Inflammatory macrophage (primary cell): ENCODE data around the gene SERINC4.

Source experiments
- DNase-seq, 2 donors: peaks; one replicate each; pipeline ENCODE4 v3.0.0-alpha.2; 2020 to 2022

The SERINC4 gene

DNA sequence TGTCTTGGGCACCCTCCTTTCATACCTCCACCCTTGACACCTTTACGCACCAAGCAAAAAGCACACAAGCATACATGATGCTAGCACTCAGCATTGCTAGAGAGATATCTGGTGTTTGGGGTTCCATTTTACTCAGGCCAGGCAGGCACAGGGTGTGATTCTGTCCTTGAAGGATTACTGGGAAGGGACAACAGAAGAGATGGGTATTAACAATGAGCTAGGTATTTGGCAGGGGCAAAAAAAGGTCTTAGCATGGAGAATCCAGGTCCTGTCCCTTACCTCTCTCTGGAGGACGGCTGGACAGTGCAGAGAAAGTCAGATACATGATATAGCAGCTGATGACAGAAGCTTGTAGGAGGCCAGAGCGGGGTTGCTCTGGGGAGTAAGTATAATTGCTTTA lies 3.5 kb downstream of the SERINC4 start:
- no peak for DNase-seq

DNA sequence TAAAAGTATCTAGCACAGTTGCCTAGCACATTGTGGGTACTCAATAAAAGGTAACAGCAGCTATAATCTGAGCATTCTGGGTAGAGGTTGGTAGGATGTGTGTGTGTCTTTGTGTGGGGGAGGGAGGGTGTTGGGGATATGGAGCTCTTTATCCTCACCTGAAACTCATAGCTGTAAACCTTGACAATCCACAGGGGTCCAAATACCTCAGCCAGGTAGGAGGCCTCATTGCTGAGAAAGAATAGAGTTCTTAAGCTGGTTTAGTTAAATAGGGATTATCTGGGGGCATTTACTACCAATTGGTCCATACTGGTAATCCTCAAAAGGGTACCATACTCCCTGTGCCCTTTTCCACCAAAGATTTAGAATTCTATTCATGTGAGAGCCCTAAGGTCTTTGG lies 4.0 kb downstream of the SERINC4 start:
- no peak for DNase-seq

DNA sequence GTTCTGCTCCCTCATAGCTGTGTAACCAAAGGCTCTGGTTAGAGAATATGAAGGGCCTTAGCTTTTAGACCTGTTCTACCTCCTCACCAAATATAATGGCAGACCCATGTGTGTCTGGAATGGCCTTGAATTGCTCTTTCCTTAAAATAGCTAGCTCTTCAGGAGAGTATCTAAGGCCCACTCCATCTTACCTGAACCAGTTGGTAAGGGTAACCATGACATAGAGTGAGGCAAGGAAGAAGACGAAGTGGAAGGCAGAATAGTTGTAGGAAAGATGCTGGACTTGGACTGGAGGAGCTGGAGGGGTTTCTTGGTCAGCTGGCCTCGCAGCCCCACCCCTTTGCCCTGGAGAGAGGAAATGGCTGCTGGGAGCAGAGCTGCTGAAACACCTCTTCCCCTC lies 4.8 kb downstream of the SERINC4 start:
- DNase-seq, result no peak

DNA sequence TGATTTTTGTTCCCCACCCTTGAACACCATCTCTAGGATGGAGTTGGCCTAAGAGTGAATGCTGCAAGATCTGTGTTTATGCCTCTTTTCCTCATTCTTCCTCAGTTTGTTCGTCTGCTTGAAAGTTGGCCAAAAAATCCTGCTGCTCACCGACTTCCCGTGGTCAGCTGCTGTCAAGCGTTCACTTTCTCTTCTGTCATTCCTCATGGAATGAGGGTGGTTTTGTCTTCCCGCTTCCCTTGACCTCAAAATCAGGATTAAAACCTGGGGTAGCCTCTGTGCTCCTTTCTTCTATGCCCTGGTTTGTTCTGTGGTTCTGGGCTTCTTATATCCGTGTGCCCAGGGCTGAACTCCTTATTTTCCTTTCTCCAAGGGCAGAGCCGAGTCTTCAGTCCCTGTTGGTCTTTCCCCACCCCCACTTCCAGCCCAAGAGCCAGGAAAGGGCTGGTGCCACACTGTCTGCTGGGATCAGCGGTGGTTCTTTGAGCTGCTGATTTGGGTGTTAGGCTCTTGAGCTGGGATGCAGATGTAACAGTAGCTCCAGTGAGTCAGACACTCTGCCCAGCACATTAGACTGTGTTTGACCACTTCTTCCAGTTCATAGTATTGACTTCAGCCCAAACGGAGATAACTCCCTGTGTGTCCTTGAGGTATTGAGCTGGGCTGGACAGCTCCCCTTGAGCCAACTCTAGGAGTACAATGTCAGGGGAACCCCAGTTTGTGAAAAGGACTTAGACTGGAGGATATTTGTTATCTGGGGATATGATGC lies 5.6 kb downstream of the SERINC4 start:
- no peak for DNase-seq

DNA sequence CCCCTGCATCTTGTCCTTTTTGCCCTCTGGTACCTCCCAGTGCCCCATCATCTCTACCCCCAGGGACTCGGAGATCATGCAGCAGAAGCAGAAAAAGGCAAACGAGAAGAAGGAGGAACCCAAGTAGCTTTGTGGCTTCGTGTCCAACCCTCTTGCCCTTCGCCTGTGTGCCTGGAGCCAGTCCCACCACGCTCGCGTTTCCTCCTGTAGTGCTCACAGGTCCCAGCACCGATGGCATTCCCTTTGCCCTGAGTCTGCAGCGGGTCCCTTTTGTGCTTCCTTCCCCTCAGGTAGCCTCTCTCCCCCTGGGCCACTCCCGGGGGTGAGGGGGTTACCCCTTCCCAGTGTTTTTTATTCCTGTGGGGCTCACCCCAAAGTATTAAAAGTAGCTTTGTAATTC lies 6.4 kb downstream of the SERINC4 start:
- no peak for DNase-seq

DNA sequence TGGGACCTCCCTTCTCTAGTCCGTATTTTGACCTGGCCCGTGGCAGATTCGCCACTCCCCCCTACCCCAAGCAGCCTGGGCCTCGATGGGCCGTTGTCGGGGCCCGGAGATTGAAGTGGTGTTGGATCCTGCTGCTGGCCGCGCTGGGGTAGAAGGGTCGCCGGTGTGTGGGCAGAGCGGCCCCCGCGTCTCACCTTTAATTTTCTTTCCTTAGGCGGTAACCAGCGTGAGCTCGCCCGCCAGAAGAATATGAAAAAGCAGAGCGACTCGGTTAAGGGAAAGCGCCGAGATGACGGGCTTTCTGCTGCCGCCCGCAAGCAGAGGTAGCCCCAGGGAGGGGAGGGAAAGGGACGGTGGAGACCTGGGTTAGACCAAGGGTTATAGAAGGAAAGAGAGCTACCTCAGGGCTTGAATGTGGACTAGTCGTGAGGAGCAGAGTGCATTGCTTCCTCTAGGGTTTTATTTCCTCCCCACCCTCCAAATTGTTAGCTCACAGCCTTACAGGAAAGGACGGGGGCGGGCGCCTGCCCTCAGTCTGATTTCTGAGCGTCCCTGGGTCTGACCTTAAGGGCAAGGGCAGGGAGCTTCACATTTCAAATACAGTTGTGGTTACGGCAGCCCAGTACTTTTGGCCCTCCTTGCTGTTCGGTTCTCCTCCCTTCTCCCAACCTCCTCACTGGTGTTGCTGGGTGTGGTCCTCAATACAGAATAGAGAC lies 7.1 kb downstream of the SERINC4 start:
- DNase-seq, result peak; percentile 84 to 89

DNA sequence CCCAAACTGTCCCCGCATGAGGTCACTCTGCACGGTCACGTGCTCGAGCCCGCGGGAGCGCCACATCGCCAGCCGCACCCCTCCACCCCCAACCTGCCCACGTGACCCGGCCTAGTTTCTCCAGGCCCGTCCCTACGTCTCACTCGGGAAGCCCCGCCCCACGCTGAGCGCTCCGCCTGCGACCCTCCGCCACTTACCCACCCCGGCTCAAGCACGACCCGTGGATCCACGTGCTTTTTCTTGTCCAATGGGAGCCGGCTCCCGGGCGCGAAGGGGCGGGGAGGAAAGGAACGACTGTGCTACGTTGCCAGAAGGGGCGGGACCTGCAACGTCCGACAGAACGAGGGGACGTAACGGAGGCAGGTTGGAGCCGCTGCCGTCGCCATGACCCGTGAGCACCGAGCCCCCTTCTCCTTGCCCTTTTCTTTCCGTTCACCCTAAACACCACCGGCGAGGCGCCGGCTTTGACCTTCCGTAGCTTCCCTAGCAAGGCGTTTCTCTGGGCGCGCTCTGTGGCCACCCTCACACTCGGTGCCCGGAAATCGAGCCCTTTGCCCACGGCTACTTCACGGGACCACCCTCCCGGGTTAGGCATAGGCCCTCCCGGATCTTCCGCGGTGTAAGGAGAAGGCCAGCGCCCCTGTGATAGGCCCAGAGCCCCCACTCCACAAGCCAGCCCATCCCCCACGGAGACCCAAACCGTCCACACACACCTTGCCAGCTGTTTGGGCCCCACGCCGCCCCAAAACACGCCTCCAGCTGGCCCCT lies 7.8 kb downstream of the SERINC4 start, which contains the start of gene SERF2:
SERF2 (plus strand) TSS at position 328 of the 768 bp plus-strand sequence; CDS start at position 385, 57 bp downstream.
- DNase-seq, result peak; percentile 100

DNA sequence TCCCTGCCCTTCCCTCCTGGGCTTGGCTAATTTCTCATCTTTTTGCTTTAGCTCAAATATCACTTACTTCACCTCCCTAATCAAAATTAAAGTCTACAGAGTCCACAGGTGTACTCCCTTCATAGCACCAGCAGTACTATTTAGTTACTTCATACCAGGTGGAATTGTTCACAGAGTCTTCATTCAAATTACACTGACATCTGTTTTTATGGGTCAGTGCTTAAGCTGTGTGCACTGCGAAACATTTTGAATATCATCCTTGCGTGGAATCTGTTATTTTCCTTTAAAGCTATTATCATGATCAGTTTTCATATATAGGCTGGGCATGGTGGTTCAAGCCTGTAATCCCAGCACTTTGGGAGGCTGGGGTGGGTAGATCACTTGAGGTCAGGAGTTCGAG lies 10.6 kb downstream of the SERINC4 start:
- DNase-seq, result no peak

DNA sequence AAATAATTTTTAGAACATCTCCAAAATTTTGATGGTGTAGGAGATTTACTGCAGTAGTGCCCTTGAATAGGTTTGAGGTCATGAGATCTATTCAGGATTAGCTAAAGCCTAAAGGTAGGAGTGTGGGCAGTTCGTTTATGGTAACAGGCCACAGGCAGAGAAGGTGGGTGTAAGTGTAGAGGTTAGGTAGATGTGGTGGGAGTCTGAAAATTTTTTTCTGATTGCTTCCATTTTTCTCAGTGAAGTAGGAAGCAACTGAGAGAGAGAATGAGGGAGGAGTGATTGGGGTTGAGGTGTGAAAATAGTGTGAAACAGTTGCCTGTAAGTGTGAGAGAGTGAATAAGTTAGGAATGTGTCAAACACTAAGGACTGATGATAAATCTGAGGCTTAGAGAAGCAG lies 21.0 kb downstream of the SERINC4 start:
- DNase-seq, result no peak

DNA sequence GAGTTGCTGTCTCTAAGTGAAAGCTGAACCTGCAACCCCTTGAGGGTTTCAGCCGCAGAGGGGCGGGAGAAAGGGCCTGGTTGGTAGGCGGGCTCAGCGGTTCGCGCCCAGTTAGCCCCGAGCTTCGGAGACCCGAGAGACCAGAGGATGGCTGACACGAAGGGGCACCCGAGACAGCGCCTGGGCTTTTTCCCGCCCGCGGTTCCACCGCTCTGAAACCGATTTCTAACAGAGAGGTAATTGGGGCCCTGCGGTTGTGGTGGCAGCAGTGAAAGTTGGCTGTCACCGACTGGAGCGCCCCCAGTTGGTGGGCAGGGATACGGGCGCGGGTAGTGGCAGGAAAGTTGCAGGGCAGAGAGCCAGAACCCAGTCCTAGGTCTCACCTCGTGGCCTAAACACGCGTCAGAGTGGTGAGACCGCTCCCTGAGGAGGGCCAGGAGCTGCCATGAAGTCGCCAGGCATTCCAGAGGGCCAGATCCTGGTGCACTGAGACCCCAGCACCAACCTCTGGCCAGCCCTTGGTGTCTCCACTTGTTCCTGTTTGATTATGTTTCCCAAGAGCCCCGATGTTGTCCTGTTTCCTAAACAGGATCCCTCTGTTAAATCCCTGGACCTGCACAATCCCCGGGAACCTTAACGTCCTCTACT lies 22.6 kb downstream of the SERINC4 start:
- peak; percentile 68 to 73 for DNase-seq

DNA sequence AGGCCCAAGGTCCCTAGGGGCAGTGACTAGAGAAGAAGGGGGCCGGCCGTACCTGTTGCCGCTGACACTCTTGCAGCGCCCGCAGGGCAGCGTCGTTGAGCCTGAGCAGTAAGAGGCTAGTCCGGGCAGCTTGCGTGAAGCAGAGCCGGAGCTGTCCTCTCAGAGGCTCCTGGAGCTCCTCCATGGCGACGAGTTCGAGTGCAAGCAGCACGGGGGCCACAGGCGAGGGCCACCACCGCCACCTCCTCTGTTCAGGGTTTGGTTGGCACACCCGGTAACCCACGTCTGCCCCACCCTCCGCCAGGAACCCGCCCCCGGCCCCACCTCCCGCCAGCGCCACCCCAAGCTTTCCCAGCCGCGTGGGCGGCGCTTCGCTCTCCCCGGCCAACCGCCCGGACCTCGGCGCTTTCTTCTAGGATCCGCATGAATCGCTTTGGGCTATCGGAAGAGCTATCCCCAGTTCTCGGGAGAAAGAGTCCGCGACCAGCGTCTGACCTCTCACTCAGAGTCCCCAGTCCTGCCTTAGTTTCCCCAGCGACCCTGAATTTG lies 23.2 kb downstream of the SERINC4 start, which contains the start of gene ELL3:
ELL3 (minus strand) TSS at position 249 of the 549 bp plus-strand sequence; CDS start at position 184, 65 bp downstream.
- DNase-seq, result peak; percentile 72 to 80

DNA sequence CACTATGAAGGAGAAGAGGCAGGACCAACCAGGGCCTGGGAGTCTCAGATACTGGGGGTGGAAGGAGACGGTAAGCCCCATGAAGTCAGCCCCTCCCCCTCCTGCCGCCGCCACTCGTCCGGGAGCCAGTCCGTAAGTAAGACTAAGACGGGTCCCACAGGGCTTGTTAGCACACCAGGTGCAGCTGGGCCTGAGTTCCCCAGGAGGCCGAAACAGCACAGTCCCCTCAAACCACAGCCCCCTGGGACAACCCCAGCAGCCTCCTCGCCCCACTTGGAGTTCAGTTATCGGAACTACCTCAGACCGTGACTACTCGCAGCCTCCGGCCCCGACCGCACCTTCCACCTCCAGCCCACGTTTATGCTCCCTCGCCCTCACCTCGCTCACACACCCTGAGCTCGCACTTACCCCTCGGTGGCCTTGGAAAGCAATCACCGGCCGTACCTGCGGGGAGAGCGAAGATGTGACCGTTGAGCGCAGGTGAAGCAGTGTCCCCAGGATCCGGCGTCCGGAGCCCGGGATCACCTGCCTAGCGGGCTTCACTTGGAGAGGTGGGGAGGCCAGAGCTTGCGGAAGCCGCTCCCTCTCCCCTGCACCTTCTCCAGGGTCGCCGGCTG lies 23.8 kb downstream of the SERINC4 start:
- DNase-seq, result no peak

DNA sequence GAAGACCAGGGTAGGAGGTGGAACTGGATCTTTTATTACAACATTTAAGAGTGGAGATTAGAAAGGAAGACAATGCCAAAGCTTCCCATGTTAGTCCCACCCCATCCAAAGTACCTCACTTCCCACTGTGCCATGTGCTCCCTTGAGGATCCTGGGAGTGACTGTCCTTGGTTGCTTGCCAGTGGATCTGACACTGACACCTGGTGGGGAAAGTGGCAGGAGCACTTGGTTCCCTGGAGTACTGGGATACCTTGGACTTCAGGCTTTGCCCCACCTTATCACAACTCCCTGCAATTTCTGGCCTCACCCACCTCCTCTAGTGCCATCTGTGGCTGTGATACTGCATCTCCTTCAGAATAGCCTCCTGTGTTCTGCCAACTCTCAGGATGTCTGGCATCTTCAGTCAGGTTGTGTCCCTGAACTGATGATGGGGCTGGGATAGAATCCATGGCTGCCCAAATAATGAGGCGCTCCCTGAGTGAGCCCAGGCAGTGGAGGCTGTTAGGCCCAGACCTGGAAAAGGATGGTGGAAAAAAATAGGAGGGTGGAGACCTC lies 24.5 kb downstream of the SERINC4 start:
- DNase-seq, result no peak

DNA sequence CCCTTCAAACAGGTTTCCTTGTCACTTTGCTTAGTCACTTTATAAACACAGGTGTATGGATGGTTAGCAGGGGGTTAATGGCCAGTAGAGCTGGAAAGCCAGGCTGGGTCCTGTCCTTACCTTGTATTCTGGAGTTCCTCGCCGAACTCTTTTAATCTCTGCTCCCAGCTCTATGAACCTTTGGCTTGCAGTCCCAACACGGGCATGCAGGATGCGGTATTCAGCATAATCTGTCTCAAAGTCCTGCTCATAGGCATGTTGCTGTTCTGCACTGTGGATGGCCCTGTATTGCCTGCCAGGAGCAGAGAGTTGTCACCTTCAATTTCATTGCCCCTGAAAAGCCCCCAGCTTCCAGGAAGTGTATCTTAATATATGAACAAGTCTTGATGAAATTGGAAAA lies 26.0 kb downstream of the SERINC4 start:
- DNase-seq, result no peak

DNA sequence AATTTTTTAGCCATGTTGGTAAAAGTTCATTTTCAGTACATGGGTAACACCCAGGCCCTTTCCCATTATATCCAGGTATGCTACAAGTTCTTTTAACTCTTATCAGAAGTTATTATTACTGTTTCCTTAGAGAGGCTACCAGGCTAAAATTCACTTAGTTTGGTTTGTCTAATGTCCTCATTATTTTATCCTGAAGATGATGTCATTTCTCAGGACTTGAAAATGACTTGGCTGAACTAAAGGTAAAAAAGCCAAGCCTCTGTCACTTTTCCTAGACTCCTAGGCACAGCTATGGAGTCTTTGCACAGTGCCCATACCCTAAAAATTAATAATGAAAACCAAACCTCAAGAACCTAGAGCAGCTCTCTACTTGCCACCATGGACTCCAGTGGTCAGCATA lies 27.4 kb downstream of the SERINC4 start:
- DNase-seq, result no peak

DNA sequence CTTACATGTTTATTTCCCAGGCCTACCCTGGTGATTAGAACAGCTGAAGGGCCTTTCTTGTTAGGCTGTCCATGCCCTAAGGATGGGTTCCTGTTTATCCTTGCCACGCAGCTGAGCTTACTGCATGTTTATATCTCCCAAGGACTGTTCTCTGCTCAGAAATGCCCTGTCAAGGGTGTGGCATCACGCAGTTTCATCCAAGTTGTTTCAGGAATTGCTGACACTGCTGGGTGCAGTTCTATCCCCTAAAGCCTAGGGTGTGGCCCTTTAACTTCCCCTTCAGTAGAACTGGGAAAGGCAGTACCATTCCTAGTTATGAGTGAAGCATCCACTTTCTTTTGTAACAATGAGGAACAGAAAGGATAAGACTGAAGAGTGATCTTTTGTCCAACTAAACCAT lies 28.2 kb downstream of the SERINC4 start:
- peak; percentile 37 to 40 for DNase-seq

DNA sequence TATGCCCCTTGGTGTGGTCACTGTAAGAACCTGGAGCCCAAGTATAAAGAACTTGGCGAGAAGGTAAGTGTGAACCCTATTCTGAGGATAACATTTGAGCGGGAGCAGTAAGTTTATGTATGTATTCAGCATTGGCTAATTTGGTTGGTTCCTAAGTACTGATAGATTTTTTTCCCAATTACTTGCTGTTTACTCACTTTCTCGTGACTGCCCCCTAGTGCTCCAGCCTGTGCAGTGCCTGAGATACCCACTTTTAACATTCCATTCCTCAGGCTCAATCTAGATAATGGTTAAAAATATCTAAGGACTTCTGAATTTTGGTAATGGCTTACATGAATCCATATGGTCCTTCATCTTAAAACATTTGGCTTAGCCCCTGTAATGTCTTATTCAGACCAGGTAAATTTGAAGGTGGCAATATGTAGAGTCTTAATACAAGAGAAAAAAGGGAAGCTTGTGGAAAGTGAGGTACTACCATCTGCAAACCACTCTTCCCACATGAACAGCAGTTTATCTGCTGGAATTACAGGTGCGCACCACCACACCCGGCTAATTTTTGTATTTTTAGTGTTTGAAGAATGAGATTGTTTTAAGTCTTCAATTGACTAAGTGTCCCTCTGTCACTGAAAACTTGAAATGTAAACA lies 30.3 kb downstream of the SERINC4 start:
- peak; percentile 57 to 64 for DNase-seq

DNA sequence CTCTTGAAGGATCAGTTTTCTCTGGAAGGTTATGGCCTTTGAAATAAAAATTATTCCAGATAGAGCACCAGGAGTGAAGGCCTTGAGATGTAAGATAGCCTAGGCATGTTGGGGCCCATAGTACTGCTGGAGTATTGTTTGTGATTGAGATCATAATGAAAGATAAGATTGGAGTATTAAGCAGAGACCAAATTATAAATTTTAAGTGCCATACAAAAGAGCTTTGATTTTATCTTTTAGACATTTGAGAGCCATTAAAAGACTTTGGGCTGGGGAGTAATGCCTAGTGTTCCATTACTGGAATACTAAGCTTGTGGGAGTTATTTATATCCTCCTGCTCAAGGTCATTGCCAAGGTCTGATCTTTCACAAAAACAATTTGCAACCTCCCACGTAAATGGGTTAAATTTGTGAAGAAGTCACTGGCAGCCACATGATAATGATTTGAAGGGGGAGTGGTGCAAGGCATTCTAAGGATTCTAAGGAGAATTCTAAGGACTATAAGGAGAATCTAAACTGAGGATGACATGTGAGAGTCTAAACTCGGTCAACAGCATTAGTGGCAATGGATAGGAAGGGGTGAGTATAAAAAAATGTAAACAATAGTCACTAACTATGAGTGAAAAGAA lies 36.1 kb downstream of the SERINC4 start:
- DNase-seq, result no peak

DNA sequence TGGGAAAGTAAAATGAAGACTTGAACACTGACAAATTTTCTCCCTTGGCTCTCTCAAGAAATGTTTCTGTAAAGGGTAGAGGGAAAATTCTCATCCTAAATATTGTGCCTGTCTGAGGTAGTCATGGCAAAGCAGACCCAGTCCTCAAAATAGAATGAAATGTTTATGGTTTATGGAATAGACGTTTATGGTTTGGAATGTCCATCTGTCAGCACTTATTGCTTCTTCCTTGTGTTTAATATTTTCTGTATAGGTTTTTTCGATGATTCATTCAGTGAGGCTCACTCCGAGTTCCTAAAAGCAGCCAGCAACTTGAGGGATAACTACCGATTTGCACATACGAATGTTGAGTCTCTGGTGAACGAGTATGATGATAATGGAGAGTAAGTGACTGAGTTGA lies 37.2 kb downstream of the SERINC4 start:
- DNase-seq, result no peak

DNA sequence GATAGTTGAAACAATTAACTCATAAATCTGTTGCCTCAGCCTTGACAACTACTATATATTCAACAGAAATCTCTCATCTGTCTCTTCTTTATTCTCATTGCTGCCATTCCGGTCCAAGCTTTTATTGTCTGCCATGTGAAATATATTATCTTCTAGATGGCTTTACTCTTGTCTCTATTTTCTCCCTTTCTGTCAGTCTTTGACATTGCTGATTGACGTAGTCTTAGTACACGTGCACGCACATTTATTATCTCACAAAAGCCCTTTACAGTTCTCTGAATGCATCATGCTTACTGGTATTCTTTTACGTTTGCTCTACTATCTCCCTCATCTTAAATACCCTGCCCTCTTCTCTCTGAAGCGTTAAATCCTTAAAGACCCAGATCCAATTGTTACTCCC lies 48.1 kb downstream of the SERINC4 start:
- no peak for DNase-seq
